Karpas-422 (cell line): ENCODE measurements around the gene TRABD2B. TPM values are rescaled to one million over a fixed set of nuclear protein-coding genes. Genes with fewer than 3 reads are reported as not detected.

ENCODE experiments used
- DNase-seq: peaks from one replicate; pipeline ENCODE4 v3.0.0-alpha.2; 2015
- H2AFZ ChIP-seq: fragments of 200-600 bp; sonication (generic); 2 replicates; pipeline ENCODE4 v1.6.1; 2014; ENCODE audit warnings: antibody characterized with exemption, low read length, mixed read lengths
- H3K27ac ChIP-seq: fragments of 200-600 bp; sonication (generic); 2 replicates; pipeline ENCODE4 v1.5.1; 2014; ENCODE audit warnings: mild to moderate bottlenecking, low read length, moderate library complexity
- H3K27me3 ChIP-seq: fragments of 200-600 bp; sonication (generic); 2 replicates; pipeline ENCODE4 v1.6.1; 2014; ENCODE audit warnings: low read length, mixed read lengths
- H3K36me3 ChIP-seq: fragments of 200-600 bp; sonication (generic); 2 replicates; pipeline ENCODE4 v1.6.1; 2014; ENCODE audit warnings: low read length, mixed read lengths; ENCODE audit not compliant: insufficient read depth
- H3K4me1 ChIP-seq: fragments of 200-600 bp; sonication (generic); 2 replicates; pipeline ENCODE4 v1.6.1; 2014; ENCODE audit warnings: mild to moderate bottlenecking, low read length, mixed read lengths
- H3K4me2 ChIP-seq: fragments of 200-600 bp; sonication (generic); 2 replicates; pipeline ENCODE4 v1.6.1; 2014; ENCODE audit warnings: low read length, low read depth, mild to moderate bottlenecking; ENCODE audit not compliant: poor library complexity, severe bottlenecking
- H3K4me3 ChIP-seq: fragments of 200-600 bp; sonication (generic); 2 replicates; pipeline ENCODE4 v1.5.1; 2014; ENCODE audit warnings: mild to moderate bottlenecking, antibody characterized with exemption, low read length, mixed read lengths
- H3K79me2 ChIP-seq: fragments of 200-600 bp; sonication (generic); 2 replicates; pipeline ENCODE4 v1.6.1; 2014; ENCODE audit warnings: mild to moderate bottlenecking, low read length, mixed read lengths
- H3K9ac ChIP-seq: fragments of 200-600 bp; sonication (generic); 2 replicates; pipeline ENCODE4 v1.6.0; 2014; ENCODE audit warnings: low read length
- H3K9me2 ChIP-seq: fragments of 200-600 bp; sonication (generic), shearing (Covaris generic); replicated peaks from 2 replicates; pipeline ENCODE4 v1.6.0; 2014; ENCODE audit warnings: mild to moderate bottlenecking, low read length, moderate library complexity; ENCODE audit not compliant: insufficient read depth
- H3K9me3 ChIP-seq: fragments of 300-700, 200-600 bp; sonication (generic); 2 replicates; pipeline ENCODE4 v1.6.1; 2014; ENCODE audit warnings: low read length, mixed read lengths
- H4K20me1 ChIP-seq: fragments of 200-600 bp; sonication (generic); 2 replicates; pipeline ENCODE4 v1.6.1; 2014; ENCODE audit warnings: mild to moderate bottlenecking, antibody characterized with exemption, low read length, low read depth; ENCODE audit not compliant: insufficient read depth
- total RNA-seq: library from RNA; depleted of rRNA; stranded (reverse); fragments of >200 nt; shearing (Covaris generic); gene quantifications from 2 replicates; pipeline ENCODE4 v1.2.3, GENCODE V29; 2014; ENCODE audit warnings: low replicate concordance

The TRABD2B gene
- total RNA-seq, 1 experiment from 2014 or later = not detected

GRCh38 chr1:47894410-47895278 lies 102.5 kb downstream of the TRABD2B start:
- Histone ChIP-seq H3K36me3 (no peaks in the 10 kb centered on the region), H3K79me2 (no peaks in the 10 kb centered on the region), H2AFZ (no peak overlapping the region), H3K4me2 (no peak overlapping the region), H3K27me3 (0 out of 2 replicates have a peak, but pooled peaks cover 3% of the 10 kb centered on the region), H3K9me2 (no peaks in the 10 kb centered on the region), H3K9me3 (no peaks in the 10 kb centered on the region), H3K9ac (no peak overlapping the region), H3K4me1 (no peaks in the 10 kb centered on the region), H4K20me1 (no peaks in the 10 kb centered on the region), H3K27ac (no peak overlapping the region), H3K4me3 (no peak overlapping the region)
- DNase-seq = no peak

GRCh38 chr1:47893412-47893811 lies 103.8 kb downstream of the TRABD2B start:
- Histone ChIP-seq H3K27ac (no peak overlapping the region), H3K9me2 (no peaks in the 10 kb centered on the region), H3K79me2 (no peaks in the 10 kb centered on the region), H3K4me2 (no peak overlapping the region), H3K36me3 (no peaks in the 10 kb centered on the region), H3K4me3 (no peak overlapping the region), H2AFZ (no peak overlapping the region), H3K27me3 (0 out of 2 replicates have a peak, but pooled peaks cover 3% of the 10 kb centered on the region), H4K20me1 (no peaks in the 10 kb centered on the region), H3K9me3 (no peaks in the 10 kb centered on the region), H3K9ac (no peak overlapping the region), H3K4me1 (no peaks in the 10 kb centered on the region)
- no peak for DNase-seq

DNA sequence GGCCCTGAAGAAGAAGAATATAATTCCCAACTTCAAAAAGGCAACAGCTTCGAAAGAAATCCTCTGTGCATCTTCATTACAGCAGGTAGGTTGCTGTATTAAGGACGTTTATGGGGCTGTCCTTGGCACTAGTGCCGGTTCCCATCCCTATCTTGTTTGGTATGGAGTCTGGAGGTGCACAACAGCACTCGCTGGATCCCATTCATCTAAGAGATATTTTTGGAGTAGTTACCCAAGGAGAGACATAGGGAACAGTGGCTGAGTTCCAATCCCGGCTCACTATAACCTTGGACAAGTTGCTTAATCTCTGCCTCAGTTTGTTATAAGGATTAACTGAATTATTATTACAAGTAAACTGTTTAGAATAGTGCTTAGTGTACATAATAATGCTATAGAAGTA lies 106.4 kb downstream of the TRABD2B start:
- H3K9me3 ChIP-seq = no peaks in the 10 kb centered on the region
- DNase-seq = no peak
- no peak overlapping the region for H3K27ac ChIP-seq
- H3K27me3 ChIP-seq = 0 out of 2 replicates have a peak, but pooled peaks cover 3% of the 10 kb centered on the region
- H3K79me2 ChIP-seq = no peaks in the 10 kb centered on the region
- H3K9ac ChIP-seq = no peak overlapping the region
- H3K4me3 ChIP-seq = no peak overlapping the region
- H3K4me2 ChIP-seq = no peak overlapping the region
- no peaks in the 10 kb centered on the region for H3K36me3 ChIP-seq
- H3K4me1 ChIP-seq = no peaks in the 10 kb centered on the region
- no peaks in the 10 kb centered on the region for H3K9me2 ChIP-seq
- H4K20me1 ChIP-seq = no peaks in the 10 kb centered on the region
- H2AFZ ChIP-seq = no peak overlapping the region

DNA sequence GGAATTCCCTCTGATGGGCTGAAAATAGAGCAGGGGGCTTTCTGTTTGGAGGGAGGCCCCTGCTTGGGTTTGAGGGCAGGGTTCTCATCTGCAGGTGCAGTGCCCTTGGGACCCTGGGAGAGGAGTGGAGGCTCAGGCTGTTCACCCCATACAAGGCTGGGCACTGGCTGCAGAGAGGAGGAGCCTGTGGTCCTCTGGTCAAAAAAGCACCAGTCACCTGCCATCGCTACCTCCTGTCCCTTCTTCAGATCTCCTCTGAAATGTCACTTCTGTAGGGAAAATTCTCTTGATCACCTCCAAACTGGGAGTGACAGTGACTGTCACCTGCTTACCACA lies 108.9 kb downstream of the TRABD2B start:
- H3K27ac ChIP-seq = no peak overlapping the region
- no peak overlapping the region for H2AFZ ChIP-seq
- no peak overlapping the region for H3K9ac ChIP-seq
- no peaks in the 10 kb centered on the region for H3K9me3 ChIP-seq
- no peak overlapping the region for H3K4me2 ChIP-seq
- no peaks in the 10 kb centered on the region for H3K4me1 ChIP-seq
- DNase-seq = no peak
- H3K4me3 ChIP-seq = no peak overlapping the region
- no peaks in the 10 kb centered on the region for H3K9me2 ChIP-seq
- 0 out of 2 replicates have a peak, but pooled peaks cover 3% of the 10 kb centered on the region for H3K27me3 ChIP-seq
- no peaks in the 10 kb centered on the region for H4K20me1 ChIP-seq
- no peaks in the 10 kb centered on the region for H3K79me2 ChIP-seq
- no peaks in the 10 kb centered on the region for H3K36me3 ChIP-seq

DNA sequence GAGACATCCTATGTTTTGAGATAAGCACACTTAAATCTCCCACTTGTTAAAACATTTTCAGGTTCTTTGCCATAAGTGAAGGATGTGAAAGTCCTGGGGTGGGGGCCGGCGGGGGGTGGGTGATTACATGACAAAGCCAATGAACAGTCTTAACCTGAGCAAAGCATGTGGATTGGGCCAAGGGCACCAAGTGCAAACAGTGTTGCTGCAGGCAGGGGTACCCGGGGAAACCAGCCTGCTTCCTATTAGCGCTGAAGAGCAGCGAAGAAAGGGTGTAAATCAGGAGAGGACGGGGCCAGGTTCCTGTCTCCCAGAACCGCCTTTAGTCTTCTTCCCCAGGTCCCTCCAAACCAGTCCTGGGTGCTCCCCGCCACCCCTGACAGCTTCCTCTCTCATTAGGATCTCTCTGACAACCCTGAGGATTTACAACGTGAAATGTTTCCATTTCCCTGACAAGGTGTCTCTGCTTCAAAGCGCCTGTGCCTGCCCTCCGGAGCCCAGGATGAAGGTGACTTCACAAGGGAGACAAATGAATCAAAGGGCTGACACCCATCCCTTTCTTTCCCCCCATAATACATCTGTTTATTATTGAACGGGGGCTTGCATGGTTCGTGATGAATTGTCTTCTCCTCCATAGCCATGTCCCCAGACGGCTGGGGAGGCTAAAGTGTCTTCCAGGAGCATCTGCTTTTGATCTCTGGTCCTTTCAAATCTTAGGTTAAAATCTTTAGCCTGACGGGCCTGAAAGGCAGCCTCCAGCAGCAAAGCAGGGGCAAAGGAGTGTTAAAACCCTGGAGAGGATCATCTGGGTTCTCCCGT lies 109.5 kb downstream of the TRABD2B start:
- Histone ChIP-seq H3K36me3 (no peaks in the 10 kb centered on the region), H4K20me1 (no peaks in the 10 kb centered on the region), H3K9me3 (no peaks in the 10 kb centered on the region), H3K9me2 (no peaks in the 10 kb centered on the region), H3K27me3 (0 out of 2 replicates have a peak, but pooled peaks cover 3% of the 10 kb centered on the region), H3K4me2 (no peak overlapping the region), H2AFZ (no peak overlapping the region), H3K27ac (no peak overlapping the region), H3K79me2 (no peaks in the 10 kb centered on the region), H3K9ac (no peak overlapping the region), H3K4me1 (no peaks in the 10 kb centered on the region), H3K4me3 (no peak overlapping the region)
- no peak for DNase-seq

- H3K27me3 ChIP-seq = 0 out of 2 replicates have a peak, but pooled peaks cover 1% of the 10 kb centered on the region
- H3K4me2 ChIP-seq = no peak overlapping the region
- H3K4me3 ChIP-seq = no peak overlapping the region
- H2AFZ ChIP-seq = no peak overlapping the region
- no peaks in the 10 kb centered on the region for H3K79me2 ChIP-seq
- no peaks in the 10 kb centered on the region for H3K9me2 ChIP-seq
- H3K9ac ChIP-seq = no peak overlapping the region
- H3K27ac ChIP-seq = no peak overlapping the region
- no peak for DNase-seq
- no peaks in the 10 kb centered on the region for H3K9me3 ChIP-seq
- no peaks in the 10 kb centered on the region for H3K36me3 ChIP-seq
- H4K20me1 ChIP-seq = no peaks in the 10 kb centered on the region
- H3K4me1 ChIP-seq = no peaks in the 10 kb centered on the region
Measured at GRCh38 chr1:47887060-47887459, 110.1 kb downstream of the TRABD2B start.

GRCh38 chr1:47886141-47886540 lies 111.0 kb downstream of the TRABD2B start:
- Histone ChIP-seq H2AFZ (no peak overlapping the region), H3K4me3 (no peak overlapping the region), H3K36me3 (no peaks in the 10 kb centered on the region), H3K4me2 (no peak overlapping the region), H3K9me3 (no peaks in the 10 kb centered on the region), H3K27ac (no peak overlapping the region), H3K9ac (no peak overlapping the region), H3K4me1 (no peaks in the 10 kb centered on the region), H3K9me2 (no peaks in the 10 kb centered on the region), H3K79me2 (no peaks in the 10 kb centered on the region), H3K27me3 (no peaks in the 10 kb centered on the region), H4K20me1 (no peaks in the 10 kb centered on the region)
- DNase-seq = no peak

GRCh38 chr1:47885062-47885830 lies 111.9 kb downstream of the TRABD2B start:
- no peaks in the 10 kb centered on the region for H3K9me2 ChIP-seq
- no peak overlapping the region for H3K27ac ChIP-seq
- no peaks in the 10 kb centered on the region for H4K20me1 ChIP-seq
- no peak for DNase-seq
- H3K4me2 ChIP-seq = no peak overlapping the region
- H3K79me2 ChIP-seq = no peaks in the 10 kb centered on the region
- H3K36me3 ChIP-seq = no peaks in the 10 kb centered on the region
- H3K4me3 ChIP-seq = no peak overlapping the region
- H3K9ac ChIP-seq = no peak overlapping the region
- H3K9me3 ChIP-seq = no peaks in the 10 kb centered on the region
- H3K4me1 ChIP-seq = no peaks in the 10 kb centered on the region
- no peak overlapping the region for H2AFZ ChIP-seq
- no peaks in the 10 kb centered on the region for H3K27me3 ChIP-seq
